ENCODE data around the gene MISP. TPM values are rescaled to one million over a fixed set of nuclear protein-coding genes. Genes with fewer than 3 reads are reported as not detected.

MISP gene
- total and polyA plus RNA-seq, 10 of the 15 experiments (the other 5 are each of a cell fraction or from before 2014, with no cell fraction given) = not detected

- TF ChIP-seq RAD21 (IDR thresholded peaks at IDR 0.05; ENCODE audit: insufficient read depth, low read depth, low read length) (no peak), ZBTB33 (IDR thresholded peaks at IDR 0.05) (no peak), RCOR1 (conservative IDR thresholded peaks at IDR 0.05; ENCODE audit: low read depth, low read length) (peak; percentile 98; the same call in 1 of the 2 replicates), SMARCA5 (IDR thresholded peaks at IDR 0.05) (no peak), SMAD5 (IDR thresholded peaks at IDR 0.05; ENCODE audit: low read depth) (peak; percentile 60), CBFB (IDR thresholded peaks at IDR 0.05; ENCODE audit: low read depth) (peak; percentile 75; the same call in 1 of the 2 replicates), NFIC (IDR thresholded peaks at IDR 0.05; ENCODE audit: low read depth, low read length) (no peak), SRF (IDR thresholded peaks at IDR 0.05; ENCODE audit: low read depth in 2 of 2, low read length in 2 of 2) (no peak), ATF2 (IDR thresholded peaks at IDR 0.05; ENCODE audit: low read length) (no peak), POLR2AphosphoS2 (IDR thresholded peaks at IDR 0.05; ENCODE audit: low read depth, low read length) (peak; percentile 76; the same call in 1 of the 2 replicates), NR2F1 (conservative IDR thresholded peaks at IDR 0.05) (no peak; the same call in 1 of the 2 replicates), KDM1A (IDR thresholded peaks at IDR 0.05; ENCODE audit: borderline replicate concordance) (no peak), PML (IDR thresholded peaks at IDR 0.05; ENCODE audit: low read length) (0 out of 2 replicates have a peak, but pooled peaks have one; percentile 71), PAX8 (IDR thresholded peaks at IDR 0.05) (no peak), MEF2B (IDR thresholded peaks at IDR 0.05; ENCODE audit: partially characterized antibody, poor library complexity, severe bottlenecking) (peak; percentile 95), POLR2A (IDR thresholded peaks at IDR 0.05; ENCODE audit: low read depth, low read length) (peak; percentile 87), YBX1 (IDR thresholded peaks at IDR 0.05) (no peak), STAT1 (conservative IDR thresholded peaks at IDR 0.05) (peak; percentile 43; the same call in 1 of the 2 replicates), SMC3 (IDR thresholded peaks at IDR 0.05; ENCODE audit: borderline replicate concordance, low read length) (no peak)
- TF ChIP-seq, protein P1, sequence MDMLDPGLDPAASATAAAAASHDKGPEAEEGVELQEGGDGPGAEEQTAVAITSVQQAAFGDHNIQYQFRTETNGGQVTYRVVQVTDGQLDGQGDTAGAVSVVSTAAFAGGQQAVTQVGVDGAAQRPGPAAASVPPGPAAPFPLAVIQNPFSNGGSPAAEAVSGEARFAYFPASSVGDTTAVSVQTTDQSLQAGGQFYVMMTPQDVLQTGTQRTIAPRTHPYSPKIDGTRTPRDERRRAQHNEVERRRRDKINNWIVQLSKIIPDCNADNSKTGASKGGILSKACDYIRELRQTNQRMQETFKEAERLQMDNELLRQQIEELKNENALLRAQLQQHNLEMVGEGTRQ (IDR thresholded peaks at IDR 0.05; ENCODE audit: borderline replicate concordance, low read depth, low read length) = peak; percentile 96
- TF ChIP-seq, protein P2, sequence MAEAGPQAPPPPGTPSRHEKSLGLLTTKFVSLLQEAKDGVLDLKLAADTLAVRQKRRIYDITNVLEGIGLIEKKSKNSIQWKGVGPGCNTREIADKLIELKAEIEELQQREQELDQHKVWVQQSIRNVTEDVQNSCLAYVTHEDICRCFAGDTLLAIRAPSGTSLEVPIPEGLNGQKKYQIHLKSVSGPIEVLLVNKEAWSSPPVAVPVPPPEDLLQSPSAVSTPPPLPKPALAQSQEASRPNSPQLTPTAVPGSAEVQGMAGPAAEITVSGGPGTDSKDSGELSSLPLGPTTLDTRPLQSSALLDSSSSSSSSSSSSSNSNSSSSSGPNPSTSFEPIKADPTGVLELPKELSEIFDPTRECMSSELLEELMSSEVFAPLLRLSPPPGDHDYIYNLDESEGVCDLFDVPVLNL (IDR thresholded peaks at IDR 0.05; ENCODE audit: low read depth, low read length) = peak; percentile 84
- TF ChIP-seq, protein P3, sequence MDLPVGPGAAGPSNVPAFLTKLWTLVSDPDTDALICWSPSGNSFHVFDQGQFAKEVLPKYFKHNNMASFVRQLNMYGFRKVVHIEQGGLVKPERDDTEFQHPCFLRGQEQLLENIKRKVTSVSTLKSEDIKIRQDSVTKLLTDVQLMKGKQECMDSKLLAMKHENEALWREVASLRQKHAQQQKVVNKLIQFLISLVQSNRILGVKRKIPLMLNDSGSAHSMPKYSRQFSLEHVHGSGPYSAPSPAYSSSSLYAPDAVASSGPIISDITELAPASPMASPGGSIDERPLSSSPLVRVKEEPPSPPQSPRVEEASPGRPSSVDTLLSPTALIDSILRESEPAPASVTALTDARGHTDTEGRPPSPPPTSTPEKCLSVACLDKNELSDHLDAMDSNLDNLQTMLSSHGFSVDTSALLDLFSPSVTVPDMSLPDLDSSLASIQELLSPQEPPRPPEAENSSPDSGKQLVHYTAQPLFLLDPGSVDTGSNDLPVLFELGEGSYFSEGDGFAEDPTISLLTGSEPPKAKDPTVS (IDR thresholded peaks at IDR 0.05; ENCODE audit: low read depth, low read length) = 0 out of 2 replicates have a peak, but pooled peaks have one; percentile 25
Measured at GRCh38 chr19:796692-797527, 46.0 kb downstream of the MISP start, which contains the start of gene PTBP1 (continued).

All from GM12878 (cell line).